Astrocyte (in vitro differentiated cells and primary cell): ENCODE data around the gene KCNK15. TPM values are rescaled to one million over a fixed set of nuclear protein-coding genes. Genes with fewer than 3 reads are reported as not detected.

Experiments used
- DNase-seq: peaks from one replicate; pipeline ENCODE4 v3.0.0-alpha.2; 2010; ENCODE audit warnings: low read depth
- FAIRE-seq: peaks from 2 replicates; lab custom pipeline; 2011; peaks lifted over from hg19 to GRCh38; lab: Jason Lieb, UNC
- H2AFZ ChIP-seq: 2 replicates; pipeline ENCODE4 v1.6.0; 2012; ENCODE audit warnings: low read depth, low read length, inconsistent platforms
- H3K27ac ChIP-seq: 2 replicates; pipeline ENCODE4 v1.5.1; 2011; ENCODE audit warnings: low read depth, low read length, inconsistent platforms
- H3K27me3 ChIP-seq: 2 replicates; pipeline ENCODE4 v1.6.0; 2011; ENCODE audit warnings: low read length, inconsistent platforms; ENCODE audit not compliant: insufficient read depth
- H3K36me3 ChIP-seq: 2 replicates; pipeline ENCODE4 v1.5.1; 2011; ENCODE audit warnings: low read length, inconsistent platforms; ENCODE audit not compliant: insufficient read depth
- H3K4me1 ChIP-seq: 2 replicates; pipeline ENCODE4 v1.5.1; 2011; ENCODE audit warnings: low read length, inconsistent platforms; ENCODE audit not compliant: insufficient read depth
- H3K4me2 ChIP-seq: 2 replicates; pipeline ENCODE4 v1.6.0; 2012; ENCODE audit warnings: low read length, inconsistent platforms
- H3K4me3 ChIP-seq: 2 replicates; pipeline ENCODE4 v1.5.1; 2011; ENCODE audit warnings: low read depth, mild to moderate bottlenecking, low read length, inconsistent platforms; ENCODE audit not compliant: insufficient read depth
- H3K79me2 ChIP-seq: 2 replicates; pipeline ENCODE4 v1.6.0; 2012; ENCODE audit warnings: mild to moderate bottlenecking, low read length, inconsistent platforms; ENCODE audit not compliant: insufficient read depth
- H3K9ac ChIP-seq: 2 replicates; pipeline ENCODE4 v1.6.0; 2012; ENCODE audit warnings: mild to moderate bottlenecking, low read length, inconsistent platforms
- H3K9me3 ChIP-seq: 2 replicates; pipeline ENCODE4 v1.5.1; 2012; ENCODE audit warnings: low read depth, mild to moderate bottlenecking, low read length, inconsistent platforms; ENCODE audit not compliant: insufficient read depth
- H4K20me1 ChIP-seq: 2 replicates; pipeline ENCODE4 v1.6.0; 2012; ENCODE audit warnings: low read length, inconsistent platforms; ENCODE audit not compliant: insufficient read depth
- H3K27ac Mint-ChIP-seq: one replicate; pipeline ENCODE4 v1.8.0; 2021; ENCODE audit warnings: mild to moderate bottlenecking, mixed read lengths; ENCODE audit not compliant: unreplicated experiment
- H3K27me3 Mint-ChIP-seq: one replicate; pipeline ENCODE4 v1.8.0; 2021; ENCODE audit warnings: low read depth, mixed read lengths; ENCODE audit not compliant: unreplicated experiment
- H3K36me3 Mint-ChIP-seq: one replicate; pipeline ENCODE4 v1.8.0; 2021; ENCODE audit warnings: low read depth, mixed read lengths; ENCODE audit not compliant: unreplicated experiment
- H3K4me1 Mint-ChIP-seq: one replicate; pipeline ENCODE4 v1.8.0; 2021; ENCODE audit warnings: low read depth, mixed read lengths; ENCODE audit not compliant: unreplicated experiment
- H3K4me3 Mint-ChIP-seq: one replicate; pipeline ENCODE4 v1.8.0; 2021; ENCODE audit warnings: mild to moderate bottlenecking, moderate library complexity, mixed read lengths; ENCODE audit not compliant: unreplicated experiment
- H3K9me3 Mint-ChIP-seq: one replicate; pipeline ENCODE4 v1.8.0; 2021; ENCODE audit warnings: mild to moderate bottlenecking, mixed read lengths; ENCODE audit not compliant: unreplicated experiment
- CTCF ChIP-seq: IDR thresholded peaks from 2 replicates; pipeline ENCODE4 v1.5.1; 2011; ENCODE audit warnings: low read depth, mild to moderate bottlenecking, inconsistent platforms, low read length, moderate library complexity; ENCODE audit not compliant: insufficient read depth
- EZH2 ChIP-seq: IDR thresholded peaks from 2 replicates; pipeline ENCODE4 v1.6.1; 2012; ENCODE audit warnings: mild to moderate bottlenecking, low read length, inconsistent platforms; ENCODE audit not compliant: insufficient read depth
- total RNA-seq: library from RNA; stranded (reverse); gene quantifications from 2 replicates; pipeline ENCODE4 v1.2.1, GENCODE V29; 2021

The KCNK15 gene
- total RNA-seq, 1 donor from 2014 or later: 0.14 TPM

- no peaks in the 10 kb centered on the region for H3K9me3 ChIP-seq
- H4K20me1 ChIP-seq: no peaks in the 10 kb centered on the region
- H3K27me3 Mint-ChIP-seq: peaks cover 53% of the 10 kb centered on the region
- H3K9ac ChIP-seq: no peak overlapping the region
- H3K27me3 ChIP-seq: peaks cover 41% of the 10 kb centered on the region
- H3K4me1 Mint-ChIP-seq: peaks cover 2% of the 10 kb centered on the region
- H3K27ac Mint-ChIP-seq: no peak overlapping the region
- no peak overlapping the region for H2AFZ ChIP-seq
- H3K36me3 Mint-ChIP-seq: peaks cover 1% of the 10 kb centered on the region
- H3K79me2 ChIP-seq: no peaks in the 10 kb centered on the region
- no peak overlapping the region for H3K4me3 Mint-ChIP-seq
- H3K4me2 ChIP-seq: no peak overlapping the region
- no peak for DNase-seq
- no peak for FAIRE-seq
- no peak overlapping the region for H3K4me3 ChIP-seq
- TF ChIP-seq EZH2 (no peak), CTCF (no peak)
- H3K36me3 ChIP-seq: no peaks in the 10 kb centered on the region
- peaks cover 12% of the 10 kb centered on the region for H3K4me1 ChIP-seq
- no peaks in the 10 kb centered on the region for H3K9me3 Mint-ChIP-seq
- no peak overlapping the region for H3K27ac ChIP-seq
Measured at GRCh38 chr20:44748005-44748370, 2.3 kb downstream of the KCNK15 start.

GRCh38 chr20:44750081-44750805, 4.6 kb downstream of the KCNK15 start:
- TF ChIP-seq CTCF (no peak), EZH2 (peak; percentile 41)
- no peaks in the 10 kb centered on the region for H3K36me3 ChIP-seq
- no peaks in the 10 kb centered on the region for H3K36me3 Mint-ChIP-seq
- H3K4me1 ChIP-seq: peaks cover 12% of the 10 kb centered on the region
- DNase-seq (no peak), FAIRE-seq (no peak)
- H4K20me1 ChIP-seq: no peaks in the 10 kb centered on the region
- H3K4me3 ChIP-seq: no peak overlapping the region
- H3K4me2 ChIP-seq: no peak overlapping the region
- H3K27ac ChIP-seq: no peak overlapping the region
- H3K4me1 Mint-ChIP-seq: no peaks in the 10 kb centered on the region
- no peaks in the 10 kb centered on the region for H3K9me3 Mint-ChIP-seq
- no peak overlapping the region for H3K27ac Mint-ChIP-seq
- H3K27me3 Mint-ChIP-seq: peaks cover 37% of the 10 kb centered on the region
- H3K9ac ChIP-seq: no peak overlapping the region
- no peaks in the 10 kb centered on the region for H3K9me3 ChIP-seq
- H3K79me2 ChIP-seq: no peaks in the 10 kb centered on the region
- H2AFZ ChIP-seq: no peak overlapping the region
- no peak overlapping the region for H3K4me3 Mint-ChIP-seq
- H3K27me3 ChIP-seq: peaks cover 29% of the 10 kb centered on the region
